Loucy (cell line): ENCODE results near the gene MGMT.

Source experiments
- H2AFZ ChIP-seq: fragments of 200-600 bp; sonication (generic); 2 replicates; pipeline ENCODE4 v1.6.0; 2016; ENCODE audit warnings: antibody characterized with exemption, mild to moderate bottlenecking, low read length, moderate library complexity
- H3F3A ChIP-seq: fragments of 200-600 bp; 2 replicates; pipeline ENCODE4 v1.6.0; 2016; ENCODE audit warnings: antibody characterized with exemption, low read depth, mild to moderate bottlenecking
- H3K27me3 ChIP-seq: fragments of 200-600 bp; sonication (generic); 2 replicates; pipeline ENCODE4 v1.6.1; 2014; ENCODE audit warnings: low read length, mild to moderate bottlenecking; ENCODE audit not compliant: insufficient read depth, poor library complexity, severe bottlenecking
- H3K36me3 ChIP-seq: fragments of 200-600 bp; sonication (generic); 2 replicates; pipeline ENCODE4 v1.6.1; 2016; ENCODE audit warnings: low read length; ENCODE audit not compliant: insufficient read depth
- H3K4me1 ChIP-seq: fragments of 200-600 bp; sonication (generic); 2 replicates; pipeline ENCODE4 v1.5.1; 2014; ENCODE audit warnings: low read length, mild to moderate bottlenecking; ENCODE audit not compliant: insufficient read depth, poor library complexity, severe bottlenecking
- H3K4me2 ChIP-seq: fragments of 200-600 bp; sonication (generic); 2 replicates; pipeline ENCODE4 v1.6.0; 2014; ENCODE audit warnings: antibody characterized with exemption, low read length, low read depth, mild to moderate bottlenecking; ENCODE audit not compliant: poor library complexity, severe bottlenecking
- H3K4me3 ChIP-seq: fragments of 200-600 bp; sonication (generic); 2 replicates; pipeline ENCODE4 v1.5.1; 2014; ENCODE audit warnings: low read length, mild to moderate bottlenecking, mixed read lengths; ENCODE audit not compliant: poor library complexity, severe bottlenecking
- H3K79me2 ChIP-seq: fragments of 200-600 bp; sonication (generic); 2 replicates; pipeline ENCODE4 v1.6.1; 2014; ENCODE audit warnings: low read length; ENCODE audit not compliant: insufficient read depth
- H3K9ac ChIP-seq: fragments of 200-600 bp; sonication (generic); 2 replicates; pipeline ENCODE4 v1.6.0; 2014; ENCODE audit warnings: mild to moderate bottlenecking, low read depth, low read length, moderate library complexity; ENCODE audit not compliant: poor library complexity, severe bottlenecking
- H3K9me2 ChIP-seq: fragments of 200-600 bp; sonication (generic); replicated peaks from 2 replicates; pipeline ENCODE4 v1.6.1; 2016; ENCODE audit warnings: low read depth, low read length, mixed read lengths
- H3K9me3 ChIP-seq: fragments of 200-600 bp; sonication (generic); 2 replicates; pipeline ENCODE4 v1.6.1; 2014; ENCODE audit warnings: mild to moderate bottlenecking, antibody characterized with exemption, low read length, low read depth; ENCODE audit not compliant: insufficient read depth
- H4K20me1 ChIP-seq: fragments of 200-600 bp; sonication (generic); 2 replicates; pipeline ENCODE4 v1.6.0; 2014; ENCODE audit warnings: antibody characterized with exemption, low read length, mild to moderate bottlenecking; ENCODE audit not compliant: insufficient read depth, poor library complexity, severe bottlenecking
- CTCF ChIP-seq: fragments of 200-600 bp; sonication (generic); conservative IDR thresholded peaks from 2 replicates; pipeline ENCODE4 v1.5.1; 2014; ENCODE audit warnings: mild to moderate bottlenecking, antibody characterized with exemption, low read length
- EZH2phosphoT487 ChIP-seq: fragments of 200-600 bp; IDR thresholded peaks from 2 replicates; pipeline ENCODE4 v1.6.1; 2018; ENCODE audit warnings: antibody characterized with exemption, mild to moderate bottlenecking, moderate library complexity, borderline replicate concordance

The MGMT gene

GRCh38 chr10:129621062-129621461 lies 154.0 kb downstream of the MGMT start:
- Histone ChIP-seq H3K27me3 (no peaks in the 10 kb centered on the region), H3K36me3 (no peaks in the 10 kb centered on the region), H3K79me2 (no peaks in the 10 kb centered on the region), H3K9me2 (no peaks in the 10 kb centered on the region), H3F3A (no peaks in the 10 kb centered on the region), H2AFZ (no peak overlapping the region), H4K20me1 (no peaks in the 10 kb centered on the region), H3K4me1 (no peaks in the 10 kb centered on the region), H3K4me3 (no peak overlapping the region), H3K4me2 (no peak overlapping the region), H3K9ac (no peak overlapping the region), H3K9me3 (no peaks in the 10 kb centered on the region)
- no peak for TF ChIP-seq CTCF
- TF ChIP-seq EZH2phosphoT487, result no peak

- no peaks in the 10 kb centered on the region for H3K79me2 ChIP-seq
- H3K9me3 ChIP-seq, result no peaks in the 10 kb centered on the region
- H3K9ac ChIP-seq, result no peak overlapping the region
- TF ChIP-seq CTCF (no peak), EZH2phosphoT487 (no peak)
- no peak overlapping the region for H3K4me2 ChIP-seq
- no peak overlapping the region for H3K4me3 ChIP-seq
- H4K20me1 ChIP-seq, result no peaks in the 10 kb centered on the region
- H3K9me2 ChIP-seq, result no peaks in the 10 kb centered on the region
- H3K27me3 ChIP-seq, result no peaks in the 10 kb centered on the region
- no peaks in the 10 kb centered on the region for H3F3A ChIP-seq
- no peaks in the 10 kb centered on the region for H3K36me3 ChIP-seq
- H3K4me1 ChIP-seq, result no peaks in the 10 kb centered on the region
- no peak overlapping the region for H2AFZ ChIP-seq
Measured at GRCh38 chr10:129621693-129622092, 154.7 kb downstream of the MGMT start.

GRCh38 chr10:129622291-129622690 lies 155.2 kb downstream of the MGMT start:
- H3K9ac ChIP-seq, result no peak overlapping the region
- no peaks in the 10 kb centered on the region for H3K36me3 ChIP-seq
- no peaks in the 10 kb centered on the region for H3K79me2 ChIP-seq
- H3K4me1 ChIP-seq, result no peaks in the 10 kb centered on the region
- no peak overlapping the region for H3K4me2 ChIP-seq
- no peak overlapping the region for H3K4me3 ChIP-seq
- no peak for TF ChIP-seq CTCF
- TF ChIP-seq EZH2phosphoT487, result no peak
- no peaks in the 10 kb centered on the region for H3K27me3 ChIP-seq
- no peak overlapping the region for H2AFZ ChIP-seq
- H3K9me3 ChIP-seq, result no peaks in the 10 kb centered on the region
- H3K9me2 ChIP-seq, result no peaks in the 10 kb centered on the region
- no peaks in the 10 kb centered on the region for H4K20me1 ChIP-seq
- H3F3A ChIP-seq, result no peaks in the 10 kb centered on the region
